ENCODE data around the gene LIMK2.

The LIMK2 gene

GRCh38 chr22:31262312-31263133 is 50.4 kb downstream of the LIMK2 start:
- no peak for DNase-seq (ENCODE audit: low read depth)
- no peak for TF ChIP-seq CTCF (IDR thresholded peaks at IDR 0.05; ENCODE audit: insufficient read depth, low read depth, low read length, missing control alignments)
- H3K4me3 ChIP-seq (ENCODE audit: low read length) = no peak overlapping the region

GRCh38 chr22:31263896-31264640 is 52.0 kb downstream of the LIMK2 start:
- no peak for TF ChIP-seq CTCF (IDR thresholded peaks at IDR 0.05; ENCODE audit: insufficient read depth, low read depth, low read length, missing control alignments)
- no peak for DNase-seq (ENCODE audit: low read depth)
- H3K4me3 ChIP-seq (ENCODE audit: low read length) = no peak overlapping the region

- H3K4me3 ChIP-seq (ENCODE audit: low read length) = no peak overlapping the region
- TF ChIP-seq CTCF (IDR thresholded peaks at IDR 0.05; ENCODE audit: insufficient read depth, low read depth, low read length, missing control alignments) = no peak
- DNase-seq (ENCODE audit: low read depth) = no peak
These were observed 56.2 kb downstream of the LIMK2 start for GRCh38 chr22:31268281-31268680.

- no peak overlapping the region for H3K4me3 ChIP-seq (ENCODE audit: low read length)
- TF ChIP-seq CTCF (IDR thresholded peaks at IDR 0.05; ENCODE audit: insufficient read depth, low read depth, low read length, missing control alignments) = no peak
- no peak for DNase-seq (ENCODE audit: low read depth)
These were observed 57.9 kb downstream of the LIMK2 start for GRCh38 chr22:31269892-31270579.

- H3K4me3 ChIP-seq (ENCODE audit: low read length) = no peak overlapping the region
- TF ChIP-seq CTCF (IDR thresholded peaks at IDR 0.05; ENCODE audit: insufficient read depth, low read depth, low read length, missing control alignments) = no peak
- no peak for DNase-seq (ENCODE audit: low read depth)
These were observed 58.9 kb downstream of the LIMK2 start for GRCh38 chr22:31271026-31271425.

- no peak for DNase-seq (ENCODE audit: low read depth)
- TF ChIP-seq CTCF (IDR thresholded peaks at IDR 0.05; ENCODE audit: insufficient read depth, low read depth, low read length, missing control alignments) = no peak
- H3K4me3 ChIP-seq (ENCODE audit: low read length) = no peak overlapping the region
These were observed 59.4 kb downstream of the LIMK2 start for GRCh38 chr22:31271485-31271884.
